GM23338 (cell line): ENCODE data around the gene UNC5B. TPM values are rescaled to one million over a fixed set of nuclear protein-coding genes. Genes with fewer than 3 reads are reported as not detected.

Source experiments
- ATAC-seq: fragments of 200-7000 bp; cut with Tn5 transposase; 3 replicates; pipeline ENCODE4 v1.9.1; 2020
- DNase-seq: peaks from one replicate; pipeline ENCODE4 v3.0.0-alpha.2; 2015; ENCODE audit warnings: low spot score
- H2AFZ ChIP-seq: fragments of 200-600 bp; sonication (generic); 2 replicates; pipeline ENCODE4 v1.8.0; 2016; ENCODE audit warnings: antibody characterized with exemption, mild to moderate bottlenecking, moderate library complexity
- H3F3A ChIP-seq: fragments of 200-600 bp; sonication (generic); replicated peaks from 2 replicates; pipeline ENCODE4 v1.8.0; 2017; ENCODE audit warnings: antibody characterized with exemption, mixed run types, low read depth
- H3K27ac ChIP-seq: fragments of 200-600 bp; sonication (generic); 2 replicates; pipeline ENCODE4 v1.6.1; 2016; ENCODE audit warnings: low read depth
- H3K27me3 ChIP-seq: fragments of 200-600 bp; sonication (generic); 2 replicates; pipeline ENCODE4 v1.8.0; 2016; ENCODE audit warnings: mild to moderate bottlenecking, mixed run types, moderate library complexity; ENCODE audit not compliant: insufficient read depth
- H3K36me3 ChIP-seq: fragments of 200-600 bp; sonication (generic); 2 replicates; pipeline ENCODE4 v1.8.0; 2016; ENCODE audit warnings: mild to moderate bottlenecking; ENCODE audit not compliant: insufficient read depth
- H3K4me1 ChIP-seq: fragments of 200-600 bp; sonication (generic); 2 replicates; pipeline ENCODE4 v1.8.0; 2016; ENCODE audit warnings: mild to moderate bottlenecking, moderate library complexity; ENCODE audit not compliant: insufficient read depth
- H3K4me2 ChIP-seq: fragments of 200-600 bp; sonication (generic); 2 replicates; pipeline ENCODE4 v1.7.1; 2017; ENCODE audit warnings: mixed run types
- H3K4me3 ChIP-seq: fragments of 200-600 bp; sonication (generic); 2 replicates; pipeline ENCODE4 v1.6.1; 2016; ENCODE audit warnings: mixed run types
- H3K79me2 ChIP-seq: fragments of 200-600 bp; sonication (generic); replicated peaks from 2 replicates; pipeline ENCODE4 v1.8.0; 2017; ENCODE audit warnings: mild to moderate bottlenecking; ENCODE audit not compliant: insufficient read depth
- H3K9me2 ChIP-seq: fragments of 200-600 bp; sonication (generic); 2 replicates; pipeline ENCODE4 v1.8.0; 2017; ENCODE audit not compliant: insufficient read depth
- H4K20me1 ChIP-seq: fragments of 200-600 bp; sonication (generic); replicated peaks from 2 replicates; pipeline ENCODE4 v1.8.0; 2017; ENCODE audit warnings: mild to moderate bottlenecking; ENCODE audit not compliant: insufficient read depth
- H3K27ac Mint-ChIP-seq: 2 replicates; pipeline ENCODE4 v1.8.0; 2020; ENCODE audit warnings: inconsistent platforms, mild to moderate bottlenecking, moderate library complexity, mixed read lengths
- H3K27me3 Mint-ChIP-seq: 3 replicates; pipeline ENCODE4 v1.8.0; 2022; ENCODE audit warnings: low read depth, mild to moderate bottlenecking, moderate library complexity, mixed read lengths, inconsistent platforms; ENCODE audit not compliant: insufficient read depth, poor library complexity
- H3K36me3 Mint-ChIP-seq: 3 replicates; pipeline ENCODE4 v1.8.0; 2021; ENCODE audit warnings: low read depth, mild to moderate bottlenecking, inconsistent platforms, moderate library complexity, mixed read lengths
- H3K4me1 Mint-ChIP-seq: 3 replicates; pipeline ENCODE4 v1.8.0; 2020; ENCODE audit warnings: mild to moderate bottlenecking, inconsistent platforms, mixed read lengths
- H3K4me3 Mint-ChIP-seq: 3 replicates; pipeline ENCODE4 v1.8.0; 2021; ENCODE audit warnings: moderate library complexity, mild to moderate bottlenecking, inconsistent platforms, mixed read lengths
- H3K9me3 Mint-ChIP-seq: 3 replicates; pipeline ENCODE4 v1.8.0; 2020; ENCODE audit warnings: moderate library complexity, mild to moderate bottlenecking, inconsistent platforms, mixed read lengths
- CREB1 ChIP-seq: fragments of 250-450 bp; sonication (Bioruptor Pico); IDR thresholded peaks from 2 replicates; pipeline ENCODE4 v1.5.0; 2020; ENCODE audit warnings: low read depth, mild to moderate bottlenecking, moderate library complexity
- CTCF ChIP-seq, 2 experiments: fragments of 200-600 bp in 1 of 2; sonication (generic) in 1 of 2; conservative IDR thresholded peaks; 2 replicates each; pipeline versions ENCODE4 v1.5.1 to v1.6.1; 2016 to 2017; ENCODE audit warnings: antibody characterized with exemption in 2 of 2, low read depth in 2 of 2, mild to moderate bottlenecking in 2 of 2, moderate library complexity in 1 of 2
- ETS1 ChIP-seq: IDR thresholded peaks from 2 replicates; pipeline ENCODE4 v1.6.1; 2016; ENCODE audit warnings: antibody characterized with exemption
- EZH2 ChIP-seq: fragments of 200-600 bp; sonication (generic); IDR thresholded peaks from one replicate; pipeline ENCODE4 v1.8.0; 2017; ENCODE audit warnings: antibody characterized with exemption, mild to moderate bottlenecking, low read depth; ENCODE audit not compliant: unreplicated experiment
- EZH2phosphoT487 ChIP-seq: fragments of 200-600 bp; sonication (generic); IDR thresholded peaks from one replicate; pipeline ENCODE4 v1.8.1; 2018; ENCODE audit warnings: antibody characterized with exemption; ENCODE audit not compliant: unreplicated experiment
- NANOG ChIP-seq: IDR thresholded peaks from 2 replicates; pipeline ENCODE4 v1.6.1; 2016; ENCODE audit warnings: antibody characterized with exemption, borderline replicate concordance
- POLR2AphosphoS5 ChIP-seq: IDR thresholded peaks from 2 replicates; pipeline ENCODE4 v1.6.1; 2016; ENCODE audit warnings: antibody characterized with exemption, low read depth
- REST ChIP-seq: IDR thresholded peaks from one replicate; pipeline ENCODE4 v1.6.1; 2018; ENCODE audit warnings: antibody characterized with exemption; ENCODE audit not compliant: unreplicated experiment
- STAT1 ChIP-seq: IDR thresholded peaks from one replicate; pipeline ENCODE4 v1.6.1; 2016; ENCODE audit warnings: antibody characterized with exemption; ENCODE audit not compliant: unreplicated experiment
- ZNF114 ChIP-seq: fragments of 250-450 bp; sonication (Bioruptor Pico); IDR thresholded peaks from 2 replicates; pipeline ENCODE4 v1.5.0; 2020; ENCODE audit warnings: mild to moderate bottlenecking, moderate library complexity
- ZNF331 ChIP-seq: fragments of 250-450 bp; sonication (Bioruptor Pico); IDR thresholded peaks from 2 replicates; pipeline ENCODE4 v1.5.0; 2020; ENCODE audit warnings: low read depth, mild to moderate bottlenecking, moderate library complexity
- polyA plus RNA-seq: library from polyadenylated mRNA; unstranded; fragments of >200 nt; fragmentation: Nextera tagmentation; extraction: Ambion mirVana; gene quantifications from 2 replicates; pipeline ENCODE4 v1.2.1, GENCODE V29; 2016
- total RNA-seq: library from RNA; depleted of rRNA; stranded (reverse); fragments of >200 nt; shearing (Covaris generic); gene quantifications from 2 replicates; pipeline ENCODE4 v1.2.3, GENCODE V29; 2014

UNC5B gene
- total and polyA plus RNA-seq, 2 experiments from 2014 or later = 8.0 to 31.2 TPM

GRCh38 chr10:71201849-71202248 is 10.5 kb upstream of the UNC5B start (continued):
- TF ChIP-seq STAT1 = no peak
- TF ChIP-seq NANOG = no peak
- TF ChIP-seq CTCF (conservative IDR thresholded peaks at IDR 0.05; ENCODE audit: low read depth in 2 of 2) = no peak

- H3K4me1 Mint-ChIP-seq = peaks cover 9% of the 10 kb centered on the region; the same call in 2 of the 3 replicates
- no peaks in the 10 kb centered on the region for H3K9me2 ChIP-seq
- 0 out of 2 replicates have a peak, but pooled peaks cover 3% of the 10 kb centered on the region for H3K36me3 ChIP-seq
- H4K20me1 ChIP-seq = no peaks in the 10 kb centered on the region
- H3K27ac ChIP-seq = no peak overlapping the region
- H3K4me3 ChIP-seq = no peak overlapping the region
- peaks cover 8% of the 10 kb centered on the region for H3K4me1 ChIP-seq
- peaks cover 5% of the 10 kb centered on the region for H3K27me3 Mint-ChIP-seq
- no peaks in the 10 kb centered on the region for H3F3A ChIP-seq
- no peak overlapping the region for H2AFZ ChIP-seq
- DNase-seq (no peak), ATAC-seq (no peak; the same call in 2 of the 3 replicates)
- peaks cover 17% of the 10 kb centered on the region for H3K9me3 Mint-ChIP-seq
- H3K27me3 ChIP-seq = no peaks in the 10 kb centered on the region
- no peak overlapping the region for H3K4me2 ChIP-seq
- TF ChIP-seq CREB1 = no peak
- TF ChIP-seq EZH2 = no peak
- TF ChIP-seq ETS1 = no peak
- no peak for TF ChIP-seq POLR2AphosphoS5
- TF ChIP-seq ZNF331 (CRISPR knock-in tag) = no peak
- no peak for TF ChIP-seq ZNF114 (CRISPR knock-in tag)
- no peak for TF ChIP-seq EZH2phosphoT487
- no peak overlapping the region for H3K4me3 Mint-ChIP-seq
- no peak overlapping the region for H3K27ac Mint-ChIP-seq
- 0 out of 3 replicates have a peak, but pooled peaks cover 3% of the 10 kb centered on the region for H3K36me3 Mint-ChIP-seq
- no peaks in the 10 kb centered on the region for H3K79me2 ChIP-seq
Measured at GRCh38 chr10:71202314-71202713, 10.1 kb upstream of the UNC5B start.

GRCh38 chr10:71203124-71203523 is 9.2 kb upstream of the UNC5B start:
- no peak overlapping the region for H3K27ac ChIP-seq
- no peaks in the 10 kb centered on the region for H3K27me3 ChIP-seq
- no peaks in the 10 kb centered on the region for H4K20me1 ChIP-seq
- ATAC-seq = no peak
- no peaks in the 10 kb centered on the region for H3K9me2 ChIP-seq
- no peak overlapping the region for H2AFZ ChIP-seq
- no peak overlapping the region for H3K4me2 ChIP-seq
- Mint-ChIP-seq H3K27me3 (peaks cover 8% of the 10 kb centered on the region), H3K36me3 (0 out of 3 replicates have a peak, but pooled peaks cover 3% of the 10 kb centered on the region), H3K9me3 (peaks cover 10% of the 10 kb centered on the region; the same call in 2 of the 3 replicates), H3K27ac (no peak overlapping the region), H3K4me1 (peaks cover 9% of the 10 kb centered on the region; the same call in 2 of the 3 replicates), H3K4me3 (no peak overlapping the region)
- no peak for DNase-seq
- no peaks in the 10 kb centered on the region for H3K79me2 ChIP-seq
- H3F3A ChIP-seq = no peaks in the 10 kb centered on the region
- H3K4me3 ChIP-seq = no peak overlapping the region
- peaks cover 8% of the 10 kb centered on the region for H3K4me1 ChIP-seq
- H3K36me3 ChIP-seq = no peaks in the 10 kb centered on the region
- TF ChIP-seq EZH2 (no peak), ZNF331 (CRISPR knock-in tag) (no peak), ETS1 (no peak), CTCF (conservative IDR thresholded peaks at IDR 0.05; ENCODE audit: low read depth in 2 of 2) (no peak), ZNF114 (CRISPR knock-in tag) (no peak), POLR2AphosphoS5 (no peak), EZH2phosphoT487 (no peak), CREB1 (no peak), REST (no peak), STAT1 (no peak), NANOG (no peak)
